ENCODE results near the gene MYL12A. TPM values are rescaled to one million over a fixed set of nuclear protein-coding genes. Genes with fewer than 3 reads are reported as not detected.

The MYL12A gene
- total and polyA plus RNA-seq, 2 experiments from 2014 or later, result 789 to 1,649 TPM

DNA sequence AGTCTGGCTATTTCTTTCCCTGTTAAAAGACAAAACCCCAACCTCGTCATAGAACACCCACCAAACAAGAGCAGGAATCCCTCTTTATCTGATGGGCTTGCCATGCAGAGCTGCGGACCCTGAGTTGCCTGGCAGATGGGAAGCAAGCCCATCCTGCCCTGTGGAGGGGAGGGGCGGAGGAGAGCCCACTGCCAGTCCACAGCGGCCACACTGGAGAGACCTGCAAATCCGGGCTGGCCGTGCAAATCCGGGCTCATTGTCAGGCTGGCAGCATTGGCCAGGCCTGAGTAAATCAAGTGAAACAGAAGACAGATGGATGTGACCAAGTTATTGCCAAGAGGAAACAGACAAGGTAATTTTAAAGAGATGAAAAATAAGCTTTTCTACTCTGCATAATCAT is 36.3 kb downstream of the MYL12A start:
- H3K36me3 ChIP-seq (ENCODE audit: low read depth), result peaks cover 5% of the 10 kb centered on the region; the same call in 1 of the 2 replicates
- H3K4me2 ChIP-seq (ENCODE audit: unreplicated experiment), result no peak overlapping the region
- H2AFZ ChIP-seq, result no peak overlapping the region
- H3K9me3 ChIP-seq (ENCODE audit: low read depth), result no peaks in the 10 kb centered on the region
- no peak for TF ChIP-seq EZH2phosphoT487 (IDR thresholded peaks at IDR 0.05; ENCODE audit: insufficient read depth, low read depth)
- no peak for TF ChIP-seq EZH2 (IDR thresholded peaks at IDR 0.05; ENCODE audit: insufficient read depth, poor library complexity, severe bottlenecking)
- in situ Hi-C loops (cut with MboI), result loop anchor here (5.0 to 25.0 kb wide), 4 partner anchors 301 to 703 kb away; no protein-coding TSS in a partner anchor
- no peaks in the 10 kb centered on the region for H3K27me3 ChIP-seq (replicated peaks; ENCODE audit: insufficient read depth)
- no peaks in the 10 kb centered on the region for H4K20me1 ChIP-seq (ENCODE audit: insufficient read depth)
- H3K79me2 ChIP-seq (ENCODE audit: insufficient read depth), result peaks cover 7% of the 10 kb centered on the region
- H3K4me1 ChIP-seq (ENCODE audit: insufficient read depth), result peaks cover 6% of the 10 kb centered on the region
- H3F3A ChIP-seq (ENCODE audit: insufficient read depth), result peaks cover 18% of the 10 kb centered on the region
- DNase-seq, result no peak
- H3K4me3 ChIP-seq, result no peak overlapping the region
- no peak overlapping the region for H3K27ac ChIP-seq
- 87 to 89% methylated on average over 7 of the region's 7 CpGs for WGBS, 2 experiments (ENCODE audit: low coverage in 1 of 2, low lambda C conversion rate in 2 of 2, missing lambda C conversion rate in 2 of 2)
- no peaks in the 10 kb centered on the region for H3K9me2 ChIP-seq (ENCODE audit: insufficient read depth)
- H3K9ac ChIP-seq, result no peak overlapping the region

DNA sequence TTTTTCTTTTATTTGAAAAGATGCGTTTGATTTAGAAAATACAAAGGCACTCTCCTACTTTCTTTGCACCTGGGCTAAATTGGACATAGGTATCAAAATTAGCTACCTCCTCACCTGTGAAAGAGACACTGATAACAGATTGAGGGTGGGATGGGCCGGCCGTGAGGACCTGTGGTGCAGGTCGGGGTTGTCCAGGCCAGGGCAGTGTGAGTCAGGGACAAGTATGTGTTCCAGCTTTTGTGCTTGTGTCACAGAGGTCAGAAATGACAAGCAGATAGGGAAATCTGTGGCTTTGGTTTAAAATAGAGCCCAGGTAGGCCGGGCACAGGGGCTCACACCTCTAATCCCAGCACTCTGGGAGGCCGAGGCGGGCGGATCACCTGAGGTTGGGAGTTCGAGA is 36.9 kb downstream of the MYL12A start:
- in situ Hi-C loops (cut with MboI), result loop anchor here (5.0 to 25.0 kb wide), 4 partner anchors 300 to 703 kb away; no protein-coding TSS in a partner anchor
- TF ChIP-seq EZH2phosphoT487 (IDR thresholded peaks at IDR 0.05; ENCODE audit: insufficient read depth, low read depth), result no peak
- TF ChIP-seq EZH2 (IDR thresholded peaks at IDR 0.05; ENCODE audit: insufficient read depth, poor library complexity, severe bottlenecking), result no peak

GRCh38 chr18:3286159-3286558 is 38.6 kb downstream of the MYL12A start:
- WGBS, 2 experiments (ENCODE audit: low coverage in 1 of 2, low lambda C conversion rate in 2 of 2, missing lambda C conversion rate in 2 of 2), result 85 to 87% methylated on average over 7 of the region's 7 CpGs
- H4K20me1 ChIP-seq (ENCODE audit: insufficient read depth), result no peaks in the 10 kb centered on the region
- DNase-seq, result no peak
- TF ChIP-seq EZH2 (IDR thresholded peaks at IDR 0.05; ENCODE audit: insufficient read depth, poor library complexity, severe bottlenecking) (no peak), EZH2phosphoT487 (IDR thresholded peaks at IDR 0.05; ENCODE audit: insufficient read depth, low read depth) (no peak)
- no peaks in the 10 kb centered on the region for H3F3A ChIP-seq (ENCODE audit: insufficient read depth)
- H3K27ac ChIP-seq, result no peak overlapping the region
- peaks cover 1% of the 10 kb centered on the region for H3K9me3 ChIP-seq (ENCODE audit: low read depth)
- H2AFZ ChIP-seq, result no peak overlapping the region
- peaks cover 6% of the 10 kb centered on the region for H3K4me1 ChIP-seq (ENCODE audit: insufficient read depth)
- H3K36me3 ChIP-seq (ENCODE audit: low read depth), result no peaks in the 10 kb centered on the region
- no peaks in the 10 kb centered on the region for H3K9me2 ChIP-seq (ENCODE audit: insufficient read depth)
- H3K27me3 ChIP-seq (replicated peaks; ENCODE audit: insufficient read depth), result no peaks in the 10 kb centered on the region
- no peak overlapping the region for H3K4me2 ChIP-seq (ENCODE audit: unreplicated experiment)
- H3K9ac ChIP-seq, result no peak overlapping the region
- no peaks in the 10 kb centered on the region for H3K79me2 ChIP-seq (ENCODE audit: insufficient read depth)
- in situ Hi-C loops (cut with MboI), result loop anchor here (10.0 to 25.0 kb wide), 3 partner anchors 299 to 701 kb away; no protein-coding TSS in a partner anchor
- no peak overlapping the region for H3K4me3 ChIP-seq

More for the DNA sequence above, 36.9 kb downstream of the MYL12A start:
- WGBS, 2 experiments (ENCODE audit: low coverage in 1 of 2, low lambda C conversion rate in 2 of 2, missing lambda C conversion rate in 2 of 2), result 84 to 92% methylated on average over 9 of the region's 9 CpGs
- no peak overlapping the region for H3K4me2 ChIP-seq (ENCODE audit: unreplicated experiment)
- peaks cover 12% of the 10 kb centered on the region for H3F3A ChIP-seq (ENCODE audit: insufficient read depth)
- H4K20me1 ChIP-seq (ENCODE audit: insufficient read depth), result no peaks in the 10 kb centered on the region
- no peak overlapping the region for H3K4me3 ChIP-seq
- H3K9me2 ChIP-seq (ENCODE audit: insufficient read depth), result no peaks in the 10 kb centered on the region
- no peaks in the 10 kb centered on the region for H3K36me3 ChIP-seq (ENCODE audit: low read depth)
- H3K27ac ChIP-seq, result no peak overlapping the region
- no peaks in the 10 kb centered on the region for H3K27me3 ChIP-seq (replicated peaks; ENCODE audit: insufficient read depth)
- 0 out of 2 replicates have a peak, but pooled peaks cover under 1% of the 10 kb centered on the region for H3K79me2 ChIP-seq (ENCODE audit: insufficient read depth)
- peaks cover 6% of the 10 kb centered on the region for H3K4me1 ChIP-seq (ENCODE audit: insufficient read depth)
- DNase-seq, result no peak
- H2AFZ ChIP-seq, result no peak overlapping the region
- H3K9ac ChIP-seq, result no peak overlapping the region
- no peaks in the 10 kb centered on the region for H3K9me3 ChIP-seq (ENCODE audit: low read depth)

DNA sequence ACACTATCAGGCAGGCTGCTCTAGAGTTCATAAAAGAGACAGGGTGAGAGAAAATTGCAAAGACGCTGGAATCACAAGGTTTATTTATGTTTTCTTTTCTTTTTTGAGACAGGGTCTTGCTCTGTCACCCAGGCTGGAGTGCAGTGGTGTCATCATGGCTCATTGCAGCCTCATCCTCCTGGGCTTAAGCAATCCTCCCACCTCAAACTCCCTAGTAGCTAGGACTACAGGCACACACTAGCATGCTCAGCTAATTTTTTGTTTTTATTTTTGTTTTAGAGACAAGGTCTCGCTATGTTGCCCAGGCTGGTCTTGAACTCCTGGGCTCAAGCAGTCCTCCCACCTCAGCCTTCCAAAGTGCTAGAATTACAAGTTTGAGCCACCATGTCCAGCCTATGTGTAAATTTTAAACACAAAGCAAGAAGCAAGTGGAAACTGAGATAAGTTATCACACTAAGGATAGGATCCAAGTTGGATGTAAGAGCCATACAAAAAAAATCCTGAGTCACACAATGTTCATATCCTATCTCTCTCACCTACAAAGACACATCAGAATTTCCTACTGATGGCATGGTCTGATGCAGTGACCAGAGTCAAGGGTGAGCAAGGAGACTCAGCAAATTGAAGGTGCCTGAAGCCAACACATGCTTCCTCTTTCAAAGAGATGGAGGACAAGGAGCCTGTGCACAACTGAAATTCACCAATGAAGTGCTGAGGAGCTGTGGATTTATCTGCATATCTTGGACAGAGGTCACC is 45.8 kb downstream of the MYL12A start:
- in situ Hi-C loops (cut with MboI), result loop anchor here (10.0 to 25.0 kb wide), 3 partner anchors 151 to 694 kb away; no protein-coding TSS in a partner anchor
- no peaks in the 10 kb centered on the region for H3K27me3 ChIP-seq (replicated peaks; ENCODE audit: insufficient read depth)
- WGBS, 2 experiments (ENCODE audit: low coverage in 1 of 2, low lambda C conversion rate in 2 of 2, missing lambda C conversion rate in 2 of 2), result 55 to 64% methylated on average over 2 of the region's 2 CpGs

More for the DNA sequence above, 45.8 kb downstream of the MYL12A start:
- Histone ChIP-seq H3K9me3 (ENCODE audit: low read depth) (peaks cover 5% of the 10 kb centered on the region), H3K9me2 (ENCODE audit: insufficient read depth) (no peaks in the 10 kb centered on the region), H3K4me3 (no peak overlapping the region), H3K27ac (no peak overlapping the region), H3K79me2 (ENCODE audit: insufficient read depth) (no peaks in the 10 kb centered on the region), H2AFZ (no peak overlapping the region), H3F3A (ENCODE audit: insufficient read depth) (no peaks in the 10 kb centered on the region), H3K9ac (no peak overlapping the region), H4K20me1 (ENCODE audit: insufficient read depth) (no peaks in the 10 kb centered on the region), H3K4me1 (ENCODE audit: insufficient read depth) (no peaks in the 10 kb centered on the region), H3K4me2 (ENCODE audit: unreplicated experiment) (no peak overlapping the region), H3K36me3 (ENCODE audit: low read depth) (no peaks in the 10 kb centered on the region)
- no peak for DNase-seq
- TF ChIP-seq EZH2 (IDR thresholded peaks at IDR 0.05; ENCODE audit: insufficient read depth, poor library complexity, severe bottlenecking) (no peak), EZH2phosphoT487 (IDR thresholded peaks at IDR 0.05; ENCODE audit: insufficient read depth, low read depth) (no peak)

All from GM23248 (cell line).